ENCODE measurements around the gene ORC5.

- TF ChIP-seq EP300 (IDR thresholded peaks at IDR 0.05): no peak
- no peak for TF ChIP-seq CTCF (IDR thresholded peaks at IDR 0.05)
- TF ChIP-seq POLR2A (IDR thresholded peaks at IDR 0.05; ENCODE audit: low read length): no peak
- no peak for TF ChIP-seq EHMT2 (IDR thresholded peaks at IDR 0.05; ENCODE audit: low read depth)
- no peak for TF ChIP-seq PHF8 (IDR thresholded peaks at IDR 0.05; ENCODE audit: borderline replicate concordance, low read depth)
- no peak for TF ChIP-seq KDM5A (IDR thresholded peaks at IDR 0.05)
- TF ChIP-seq ESRRA (IDR thresholded peaks at IDR 0.05; ENCODE audit: borderline replicate concordance, low read length): no peak
- TF ChIP-seq RNF2 (IDR thresholded peaks at IDR 0.05; ENCODE audit: borderline replicate concordance, low read depth): no peak
Measured at GRCh38 chr7:104254696-104255095, 46.9 kb upstream of the ORC5 start.
